ENCODE results near the gene GMIP.

GMIP gene

DNA sequence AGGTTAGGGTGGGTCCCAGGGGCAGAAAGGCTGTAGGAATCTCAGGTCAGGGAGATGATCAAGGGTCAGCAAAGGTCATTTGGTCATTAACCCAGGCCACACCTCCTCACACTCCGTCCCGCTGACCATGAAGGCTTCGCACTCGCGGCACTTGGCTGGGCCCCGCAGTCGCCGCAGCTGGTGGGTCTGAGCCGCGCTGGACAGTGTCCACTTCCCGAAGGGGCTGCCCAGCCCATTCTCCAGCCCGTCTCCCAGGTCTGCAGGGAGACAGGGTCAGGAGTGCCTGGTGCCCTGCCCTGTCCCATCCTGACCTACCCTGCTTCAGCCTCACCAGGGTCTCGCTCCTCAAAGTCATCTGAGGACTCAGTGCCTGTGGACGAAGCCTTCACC is 8.1 kb downstream of the GMIP start:
- DNase-seq (ENCODE audit: low read depth), result no peak

- no peak for DNase-seq (ENCODE audit: low read depth)
Observed at GRCh38 chr19:19634516-19635312, 8.7 kb downstream of the GMIP start.

GRCh38 chr19:19633711-19634515 is 9.5 kb downstream of the GMIP start:
- DNase-seq (ENCODE audit: low read depth), result no peak

DNA sequence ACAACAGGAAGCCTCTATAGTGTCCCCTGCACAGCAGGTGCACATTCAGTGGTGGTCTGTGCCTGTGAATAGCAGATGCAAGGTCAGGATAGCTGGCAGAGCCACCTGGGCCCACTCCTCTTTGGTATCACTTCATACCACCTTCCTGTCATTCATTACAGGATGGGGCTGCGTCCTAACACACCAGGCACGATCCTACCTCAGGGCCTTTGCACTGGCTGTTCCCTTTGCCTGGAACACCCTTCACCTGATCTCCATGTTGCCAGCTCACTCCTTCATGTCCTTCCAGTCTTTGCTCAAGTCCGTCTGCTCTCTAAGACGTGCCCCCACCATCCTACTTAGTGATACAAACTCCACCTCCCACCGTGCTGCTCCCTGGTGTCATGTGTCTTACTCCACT is 10.8 kb downstream of the GMIP start:
- DNase-seq (ENCODE audit: low read depth), result no peak

DNA sequence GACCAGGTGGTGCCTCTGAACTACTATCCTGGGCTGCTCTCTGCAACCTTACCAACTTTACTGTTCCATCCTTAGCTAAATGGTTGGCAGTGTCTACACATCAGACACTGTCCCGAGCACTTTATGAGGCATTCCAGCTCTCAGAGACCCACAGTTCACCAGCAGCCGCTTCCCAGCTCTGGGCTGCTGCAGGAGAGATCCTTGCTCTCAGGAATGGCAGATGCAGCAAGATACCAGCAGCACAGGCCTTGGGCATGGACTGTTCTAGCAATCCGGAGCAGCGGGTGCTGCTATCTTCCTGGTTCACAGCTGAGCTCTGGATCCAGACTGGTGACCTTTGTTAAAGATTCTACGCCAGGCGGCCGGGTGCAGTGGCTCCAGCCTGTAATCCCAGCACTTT is 12.1 kb downstream of the GMIP start:
- no peak for DNase-seq (ENCODE audit: low read depth)

DNA sequence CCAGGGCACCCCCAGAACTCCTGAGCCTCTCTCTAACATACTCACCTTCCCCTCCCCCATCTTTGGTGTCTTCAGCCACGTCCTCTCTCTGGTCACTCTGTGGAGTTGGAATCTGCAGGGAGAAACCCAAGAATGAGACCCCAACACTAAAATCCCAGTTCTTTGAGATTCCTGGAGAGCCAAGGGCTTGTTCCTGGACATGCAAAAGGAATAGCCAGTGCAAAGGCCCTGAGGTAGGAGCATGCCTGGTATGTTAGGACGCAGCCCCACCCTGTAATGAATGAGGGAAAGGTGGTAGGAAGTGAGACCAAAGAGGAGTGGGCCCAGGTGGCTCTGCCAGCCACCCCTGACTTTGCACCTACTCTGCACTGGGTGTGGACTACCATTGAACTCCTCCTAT is 13.0 kb downstream of the GMIP start:
- DNase-seq (ENCODE audit: low read depth), result no peak

DNA sequence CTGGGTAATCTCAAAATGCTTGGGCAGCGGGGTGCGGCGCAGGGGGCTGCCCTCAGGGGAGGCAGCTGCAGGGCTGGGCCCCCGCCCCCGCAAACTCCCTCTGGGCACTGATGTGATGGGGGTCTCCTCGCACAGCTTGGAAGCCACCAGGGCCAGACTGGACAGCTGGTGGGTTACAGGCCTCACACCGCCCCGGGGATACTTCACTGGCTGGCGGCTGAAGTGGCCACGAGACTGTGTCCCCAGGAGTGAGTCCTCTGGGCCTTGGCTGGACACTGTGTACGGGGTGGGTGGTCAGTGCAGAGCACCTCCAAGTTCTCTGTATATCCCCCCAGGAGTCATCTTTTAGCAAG is 13.4 kb downstream of the GMIP start:
- DNase-seq (ENCODE audit: low read depth), result no peak

DNA sequence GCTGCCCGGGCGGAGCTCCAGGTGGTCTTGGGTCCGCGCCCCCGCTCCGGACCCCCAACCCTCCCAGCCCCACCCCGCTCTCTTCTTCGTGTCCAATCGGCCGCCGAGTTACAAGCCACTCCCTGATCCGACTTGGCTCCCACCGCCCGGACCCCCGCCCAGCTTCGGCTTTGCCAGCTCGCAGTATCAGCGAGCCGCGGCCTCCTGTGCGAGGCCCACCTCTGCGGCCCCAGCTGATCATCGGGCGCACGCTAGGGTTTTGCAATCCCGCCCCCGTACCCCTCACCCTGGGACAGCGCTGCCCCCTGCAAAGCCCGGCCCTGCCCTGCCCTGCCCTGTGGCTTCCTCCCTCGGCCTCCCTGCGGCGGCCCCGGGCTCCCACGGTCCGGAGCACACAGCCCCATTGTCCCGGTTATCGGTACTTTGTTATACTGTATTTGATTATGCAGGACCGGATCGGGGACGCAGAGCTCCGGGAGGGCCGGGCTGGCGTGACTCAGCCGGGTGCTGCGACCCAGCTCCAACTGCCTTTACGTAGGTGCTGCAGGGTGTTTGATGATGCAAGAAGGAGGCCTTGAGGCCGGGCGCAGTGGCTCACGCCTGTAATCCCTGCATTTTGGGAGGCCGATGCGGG is 14.8 kb downstream of the GMIP start:
- DNase-seq (ENCODE audit: low read depth), result no peak

- DNase-seq (ENCODE audit: low read depth), result no peak
Observed at GRCh38 chr19:19627621-19628500, 15.6 kb downstream of the GMIP start, which contains the start of gene LPAR2. Gene LPAR2 (minus strand): TSS chr19:19628220. CDS start chr19:19627275, 945 bp downstream.

GRCh38 chr19:19626516-19627472 is 16.7 kb downstream of the GMIP start:
- DNase-seq (ENCODE audit: low read depth), result no peak

DNA sequence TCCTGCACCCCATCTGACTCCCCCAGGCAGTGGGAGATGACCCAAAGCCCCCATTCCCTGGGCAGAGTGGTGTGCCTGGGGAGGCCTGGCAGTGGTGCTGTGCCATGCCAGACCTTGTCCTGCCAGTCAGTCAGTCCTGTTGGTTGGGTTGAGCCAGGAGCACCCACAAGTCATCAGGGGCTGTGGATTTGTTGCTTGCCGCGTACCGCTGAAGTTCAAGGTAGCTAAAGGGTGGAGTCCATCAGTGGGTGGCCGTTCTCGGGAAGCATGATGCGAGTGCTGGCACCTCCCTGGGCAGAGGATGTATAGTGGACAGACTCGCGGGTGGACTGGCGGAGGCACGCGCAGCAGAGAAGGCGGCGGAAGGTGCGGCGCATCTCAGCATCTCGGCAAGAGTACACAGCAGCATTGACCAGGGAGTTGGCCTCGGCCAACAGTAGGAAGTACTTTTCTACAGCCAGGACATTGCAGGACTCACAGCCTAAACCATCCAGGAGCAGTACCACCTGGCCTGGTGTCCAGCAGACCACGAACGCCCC is 19.4 kb downstream of the GMIP start:
- no peak for DNase-seq (ENCODE audit: low read depth)

- no peak for DNase-seq (ENCODE audit: low read depth)
Observed at GRCh38 chr19:19623383-19623782, 20.1 kb downstream of the GMIP start.

DNA sequence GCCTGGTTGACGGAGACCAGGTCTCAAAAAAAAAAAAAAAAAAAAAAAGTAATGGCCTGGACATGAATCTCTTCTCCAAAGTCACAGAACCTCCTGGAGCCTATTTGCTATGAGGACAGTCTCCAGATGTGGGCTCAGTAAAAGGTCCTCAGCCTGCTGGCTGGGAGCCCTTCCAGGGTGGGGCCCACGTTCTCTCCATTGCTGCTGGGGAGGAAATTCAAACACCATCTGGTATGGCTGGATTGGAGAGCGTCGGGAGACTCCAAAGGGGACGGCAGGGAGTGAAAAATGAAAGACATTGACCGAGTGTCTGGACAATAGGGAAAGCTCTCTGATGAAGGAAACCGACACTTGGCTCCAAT is 23.6 kb downstream of the GMIP start:
- DNase-seq (ENCODE audit: low read depth), result no peak

GRCh38 chr19:19619181-19619848 is 24.1 kb downstream of the GMIP start:
- DNase-seq (ENCODE audit: low read depth), result no peak

- peak; percentile 59 for DNase-seq (ENCODE audit: low read depth)
Observed at GRCh38 chr19:19618219-19619051, 25.0 kb downstream of the GMIP start, which contains the start of gene PBX4. Gene PBX4 (minus strand): TSS chr19:19618687. CDS start chr19:19618629, 58 bp downstream.

- no peak for DNase-seq (ENCODE audit: low read depth)
Observed at GRCh38 chr19:19615086-19615485, 28.4 kb downstream of the GMIP start.

- DNase-seq (ENCODE audit: low read depth), result peak; percentile 9
Observed at GRCh38 chr19:19613506-19613905, 30.0 kb downstream of the GMIP start.

- no peak for DNase-seq (ENCODE audit: low read depth)
Observed at GRCh38 chr19:19610376-19611202, 32.9 kb downstream of the GMIP start.

Measured in HS-27A (cell line).